Gastroesophageal sphincter (tissue), 3 donors: ENCODE data around the gene NSRP1.

Source experiments
- CTCF ChIP-seq, 4 experiments: fragments of 200-600 bp in 2 of 4; fragments of 450-650 bp in 2 of 4; sonication (generic) in 1 of 4; IDR thresholded peaks; one replicate each; pipeline ENCODE4 v1.5.1; 2017 to 2019; ENCODE audit warnings: antibody characterized with exemption in 4 of 4, mild to moderate bottlenecking in 2 of 4, moderate library complexity in 2 of 4
- POLR2A ChIP-seq, 2 donors: fragments of 450-650 bp; IDR thresholded peaks; one replicate each; pipeline ENCODE4 v1.6.1; 2017; ENCODE audit warnings: antibody characterized with exemption in 2 of 2, mild to moderate bottlenecking in 2 of 2, moderate library complexity in 1 of 2
- POLR2AphosphoS5 ChIP-seq: sonication (generic); formaldehyde crosslinking; IDR thresholded peaks from one replicate; pipeline ENCODE4 v1.6.1; 2017; ENCODE audit warnings: antibody characterized with exemption

- TF ChIP-seq CTCF (IDR thresholded peaks at IDR 0.05) (no peak), POLR2AphosphoS5 (no peak), POLR2A (IDR thresholded peaks at IDR 0.05) (no peak)
Observed at GRCh38 chr17:30112794-30113193, 3.8 kb upstream of the NSRP1 start.
